A549 (cell line): ENCODE measurements around the gene TM4SF1. TPM values are rescaled to one million over a fixed set of nuclear protein-coding genes. Genes with fewer than 3 reads are reported as not detected.

ENCODE experiments used
- polyA plus RNA-seq, 4 experiments: library from polyadenylated mRNA; depleted of rRNA in 3 of 4; stranded (reverse); fragments of >200 nt; fragmentation: RNase III in 1 of 4; extraction: RNeasy Plus Mini Kit Qiagen cat#74134 plus additional on column Dnase treatment in 1 of 4; gene quantifications; 2 replicates in 3 of 4; 3 replicates in 1 of 4; pipeline ENCODE4 v1.2.3, GENCODE V29; 2011 to 2017

Gene TM4SF1
- polyA plus RNA-seq, 2 of the 4 experiments (the other 2 are of a cell fraction): 828 to 1,208 TPM

Other genes starting within 250 kb of the TM4SF1 start
- 48.0 and 48.8 TPM in 2 replicates for gene HPS3, start 248.0 kb downstream of the TM4SF1 start, polyA plus RNA-seq (2011; rRNA removed)
- gene HPS3, start 248.0 kb downstream of the TM4SF1 start, polyA plus RNA-seq (2017; fragmentation: RNase III; extraction: RNeasy Plus Mini Kit Qiagen cat#74134 plus additional on column Dnase treatment): 25.5 to 28.4 TPM (median 26.1 TPM) in 3 replicates
- gene CP, start 155.8 kb downstream of the TM4SF1 start, polyA plus RNA-seq (2011; rRNA removed): 42.6 and 60.3 TPM in 2 replicates
- 2.6 to 5.2 TPM (median 5.1 TPM) in 3 replicates for gene CP, start 155.8 kb downstream of the TM4SF1 start, polyA plus RNA-seq (2017; fragmentation: RNase III; extraction: RNeasy Plus Mini Kit Qiagen cat#74134 plus additional on column Dnase treatment)
- gene TM4SF18, start 44.0 kb downstream of the TM4SF1 start, polyA plus RNA-seq (2011; rRNA removed): 99.8 and 123 TPM in 2 replicates
- 49.7 to 57.7 TPM (median 51.3 TPM) in 3 replicates for gene TM4SF18, start 44.0 kb downstream of the TM4SF1 start, polyA plus RNA-seq (2017; fragmentation: RNase III; extraction: RNeasy Plus Mini Kit Qiagen cat#74134 plus additional on column Dnase treatment)
- 17.4 and 38.6 TPM in 2 replicates for gene TM4SF4, start 97.0 kb upstream of the TM4SF1 start, polyA plus RNA-seq (2011; rRNA removed)
- gene TM4SF4, start 97.0 kb upstream of the TM4SF1 start, polyA plus RNA-seq (2017; fragmentation: RNase III; extraction: RNeasy Plus Mini Kit Qiagen cat#74134 plus additional on column Dnase treatment): 28.7 to 45.2 TPM (median 32.2 TPM) in 3 replicates